Subcutaneous abdominal adipose tissue (tissue), 5 donors: ENCODE measurements around the gene NR6A1.

ENCODE experiments used
- H3K27ac ChIP-seq: one replicate; pipeline ENCODE4 v1.7.0; 2013; ENCODE audit warnings: low read depth, mild to moderate bottlenecking, inconsistent platforms, low read length, moderate library complexity
- H3K27me3 ChIP-seq, 5 donors: one replicate each; pipeline ENCODE4 v1.7.0; 2013; ENCODE audit warnings: low read length in 5 of 5, inconsistent platforms in 1 of 5; ENCODE audit not compliant: control insufficient read depth in 5 of 5, insufficient read depth in 4 of 5
- H3K36me3 ChIP-seq, 5 donors: one replicate each; pipeline ENCODE4 v1.7.0; 2013; ENCODE audit warnings: low read length in 5 of 5; ENCODE audit not compliant: control insufficient read depth in 5 of 5, insufficient read depth in 5 of 5
- H3K4me1 ChIP-seq, 5 donors: one replicate each; pipeline ENCODE4 v1.7.0; 2013; ENCODE audit warnings: low read length in 5 of 5, mild to moderate bottlenecking in 3 of 5, moderate library complexity in 1 of 5; ENCODE audit not compliant: control insufficient read depth in 5 of 5, insufficient read depth in 5 of 5
- H3K4me3 ChIP-seq, 5 donors: one replicate each; pipeline ENCODE4 v1.7.0; 2013; ENCODE audit warnings: low read length in 5 of 5, low read depth in 1 of 5
- H3K9ac ChIP-seq, 5 donors: one replicate each; pipeline ENCODE4 v1.7.0; 2013; ENCODE audit warnings: low read length in 5 of 5, mild to moderate bottlenecking in 4 of 5, moderate library complexity in 3 of 5
- H3K9me3 ChIP-seq, 5 donors: one replicate each; pipeline ENCODE4 v1.7.0; 2013; ENCODE audit warnings: low read length in 5 of 5; ENCODE audit not compliant: control insufficient read depth in 5 of 5
- donor health status: healthy.
- donor health status: healthy.
- donor health status: healthy.
- donor health status: healthy.
- donor health status: healthy.

The NR6A1 gene

GRCh38 chr9:124492818-124493217, 278.3 kb downstream of the NR6A1 start:
- Histone ChIP-seq H3K4me1 (no peaks in the 10 kb centered on the region), H3K27ac (no peak overlapping the region), H3K4me3 (no peak overlapping the region), H3K9me3 (no peaks in the 10 kb centered on the region), H3K27me3 (peaks cover 18 to 35% (median 21%) of the 10 kb centered on the region in 5 donors), H3K36me3 (no peaks in the 10 kb centered on the region), H3K9ac (no peak overlapping the region)

GRCh38 chr9:124491049-124491975, 279.8 kb downstream of the NR6A1 start:
- Histone ChIP-seq H3K4me1 (no peaks in the 10 kb centered on the region), H3K36me3 (no peaks in the 10 kb centered on the region), H3K4me3 (no peak overlapping the region), H3K27me3 (peaks cover 18 to 43% (median 26%) of the 10 kb centered on the region in 5 donors), H3K9me3 (no peaks in the 10 kb centered on the region), H3K27ac (no peak overlapping the region), H3K9ac (no peak overlapping the region)

- Histone ChIP-seq H3K9me3 (no peaks in the 10 kb centered on the region), H3K36me3 (no peaks in the 10 kb centered on the region), H3K27me3 (peaks cover 18 to 46% (median 28%) of the 10 kb centered on the region in 5 donors), H3K4me3 (no peak overlapping the region), H3K4me1 (no peaks in the 10 kb centered on the region), H3K27ac (no peak overlapping the region), H3K9ac (no peak overlapping the region)
Measured at GRCh38 chr9:124490004-124490403, 281.1 kb downstream of the NR6A1 start.

- peaks cover 18 to 49% (median 26%) of the 10 kb centered on the region in 5 donors for H3K27me3 ChIP-seq
- H3K9ac ChIP-seq = no peak overlapping the region
- no peaks in the 10 kb centered on the region for H3K36me3 ChIP-seq
- no peak overlapping the region for H3K4me3 ChIP-seq
- no peaks in the 10 kb centered on the region for H3K9me3 ChIP-seq
- H3K27ac ChIP-seq = no peak overlapping the region
- H3K4me1 ChIP-seq = no peaks in the 10 kb centered on the region
Measured at GRCh38 chr9:124489222-124489621, 281.9 kb downstream of the NR6A1 start.

- peaks cover 18 to 49% (median 29%) of the 10 kb centered on the region in 5 donors for H3K27me3 ChIP-seq
- H3K4me1 ChIP-seq = no peaks in the 10 kb centered on the region
- no peak overlapping the region for H3K9ac ChIP-seq
- H3K27ac ChIP-seq = no peak overlapping the region
- peaks cover 0 to 4% (median 0%) of the 10 kb centered on the region in 5 donors for H3K9me3 ChIP-seq
- no peak overlapping the region for H3K4me3 ChIP-seq
- H3K36me3 ChIP-seq = no peaks in the 10 kb centered on the region
Measured at GRCh38 chr9:124488641-124489210, 282.4 kb downstream of the NR6A1 start.

- no peak overlapping the region for H3K9ac ChIP-seq
- no peak overlapping the region for H3K27ac ChIP-seq
- H3K4me3 ChIP-seq = no peak overlapping the region
- H3K36me3 ChIP-seq = no peaks in the 10 kb centered on the region
- H3K9me3 ChIP-seq = peaks cover 0 to 6% (median 0%) of the 10 kb centered on the region in 5 donors
- peaks cover 14 to 57% (median 40%) of the 10 kb centered on the region in 5 donors for H3K27me3 ChIP-seq
- no peaks in the 10 kb centered on the region for H3K4me1 ChIP-seq
Measured at GRCh38 chr9:124487260-124488182, 283.6 kb downstream of the NR6A1 start.

- H3K36me3 ChIP-seq = no peaks in the 10 kb centered on the region
- H3K9ac ChIP-seq = no peak overlapping the region
- H3K9me3 ChIP-seq = peaks cover 0 to 6% (median 0%) of the 10 kb centered on the region in 5 donors
- peaks cover 12 to 58% (median 43%) of the 10 kb centered on the region in 5 donors for H3K27me3 ChIP-seq
- H3K27ac ChIP-seq = no peak overlapping the region
- H3K4me3 ChIP-seq = no peak overlapping the region
- H3K4me1 ChIP-seq = no peaks in the 10 kb centered on the region
Measured at GRCh38 chr9:124486778-124487259, 284.3 kb downstream of the NR6A1 start.

- no peak overlapping the region for H3K9ac ChIP-seq
- no peaks in the 10 kb centered on the region for H3K36me3 ChIP-seq
- H3K4me1 ChIP-seq = no peaks in the 10 kb centered on the region
- no peak overlapping the region for H3K4me3 ChIP-seq
- peaks cover 10 to 60% (median 40%) of the 10 kb centered on the region in 5 donors for H3K27me3 ChIP-seq
- H3K27ac ChIP-seq = no peak overlapping the region
- H3K9me3 ChIP-seq = peaks cover 0 to 6% (median 0%) of the 10 kb centered on the region in 5 donors
Measured at GRCh38 chr9:124485936-124486335, 285.2 kb downstream of the NR6A1 start.

- H3K36me3 ChIP-seq = no peaks in the 10 kb centered on the region
- peaks cover 0 to 6% (median 0%) of the 10 kb centered on the region in 5 donors for H3K9me3 ChIP-seq
- no peak overlapping the region for H3K27ac ChIP-seq
- no peaks in the 10 kb centered on the region for H3K4me1 ChIP-seq
- no peak overlapping the region for H3K4me3 ChIP-seq
- no peak overlapping the region for H3K9ac ChIP-seq
- H3K27me3 ChIP-seq = peaks cover 14 to 65% (median 43%) of the 10 kb centered on the region in 5 donors
Measured at GRCh38 chr9:124485201-124485600, 285.9 kb downstream of the NR6A1 start.
